ENCODE results near the gene SLC6A11. TPM values are rescaled to one million over a fixed set of nuclear protein-coding genes. Genes with fewer than 3 reads are reported as not detected.

SLC6A11 gene
- total and polyA plus RNA-seq, 2 of the 13 experiments (the other 11 are each of a cell fraction or from before 2014, with no cell fraction given): 17.9 to 34.5 TPM

DNA sequence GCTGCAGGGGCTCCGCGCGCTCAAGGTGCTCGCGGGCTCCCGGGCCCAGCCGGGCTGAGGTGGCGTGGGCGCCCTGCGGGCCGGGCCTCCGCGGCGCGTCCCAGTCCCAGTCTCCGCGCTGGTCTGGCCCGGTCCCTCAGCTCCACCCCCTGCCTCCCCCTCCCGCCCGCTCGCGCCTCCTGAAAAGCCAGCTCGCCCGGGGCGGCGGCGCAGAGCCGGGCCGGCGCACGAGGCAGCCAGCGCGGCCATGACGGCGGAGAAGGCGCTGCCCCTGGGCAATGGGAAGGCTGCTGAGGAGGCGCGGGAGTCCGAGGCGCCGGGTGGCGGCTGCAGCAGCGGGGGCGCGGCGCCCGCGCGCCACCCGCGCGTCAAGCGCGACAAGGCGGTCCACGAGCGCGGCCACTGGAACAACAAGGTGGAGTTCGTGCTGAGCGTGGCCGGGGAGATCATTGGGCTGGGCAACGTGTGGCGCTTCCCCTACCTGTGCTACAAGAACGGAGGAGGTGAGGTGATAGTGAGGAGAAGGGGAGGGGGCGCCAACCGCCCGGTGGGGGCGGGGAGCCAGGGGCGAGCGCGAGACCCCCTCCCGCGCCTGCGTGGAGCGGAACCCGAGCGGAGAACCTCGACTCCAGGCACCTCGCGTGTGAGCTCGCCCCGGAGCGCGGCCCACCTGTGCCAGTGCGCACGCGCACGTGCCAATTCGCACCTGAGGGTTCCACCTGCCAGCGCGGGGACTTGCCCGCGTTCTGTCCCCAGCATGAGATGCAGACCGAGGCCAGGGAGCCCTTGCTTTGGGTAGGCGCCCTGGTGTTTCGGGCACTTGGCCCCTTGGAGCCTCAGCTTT is at the start of gene SLC6A11 (continued):
- TF ChIP-seq, protein P1, sequence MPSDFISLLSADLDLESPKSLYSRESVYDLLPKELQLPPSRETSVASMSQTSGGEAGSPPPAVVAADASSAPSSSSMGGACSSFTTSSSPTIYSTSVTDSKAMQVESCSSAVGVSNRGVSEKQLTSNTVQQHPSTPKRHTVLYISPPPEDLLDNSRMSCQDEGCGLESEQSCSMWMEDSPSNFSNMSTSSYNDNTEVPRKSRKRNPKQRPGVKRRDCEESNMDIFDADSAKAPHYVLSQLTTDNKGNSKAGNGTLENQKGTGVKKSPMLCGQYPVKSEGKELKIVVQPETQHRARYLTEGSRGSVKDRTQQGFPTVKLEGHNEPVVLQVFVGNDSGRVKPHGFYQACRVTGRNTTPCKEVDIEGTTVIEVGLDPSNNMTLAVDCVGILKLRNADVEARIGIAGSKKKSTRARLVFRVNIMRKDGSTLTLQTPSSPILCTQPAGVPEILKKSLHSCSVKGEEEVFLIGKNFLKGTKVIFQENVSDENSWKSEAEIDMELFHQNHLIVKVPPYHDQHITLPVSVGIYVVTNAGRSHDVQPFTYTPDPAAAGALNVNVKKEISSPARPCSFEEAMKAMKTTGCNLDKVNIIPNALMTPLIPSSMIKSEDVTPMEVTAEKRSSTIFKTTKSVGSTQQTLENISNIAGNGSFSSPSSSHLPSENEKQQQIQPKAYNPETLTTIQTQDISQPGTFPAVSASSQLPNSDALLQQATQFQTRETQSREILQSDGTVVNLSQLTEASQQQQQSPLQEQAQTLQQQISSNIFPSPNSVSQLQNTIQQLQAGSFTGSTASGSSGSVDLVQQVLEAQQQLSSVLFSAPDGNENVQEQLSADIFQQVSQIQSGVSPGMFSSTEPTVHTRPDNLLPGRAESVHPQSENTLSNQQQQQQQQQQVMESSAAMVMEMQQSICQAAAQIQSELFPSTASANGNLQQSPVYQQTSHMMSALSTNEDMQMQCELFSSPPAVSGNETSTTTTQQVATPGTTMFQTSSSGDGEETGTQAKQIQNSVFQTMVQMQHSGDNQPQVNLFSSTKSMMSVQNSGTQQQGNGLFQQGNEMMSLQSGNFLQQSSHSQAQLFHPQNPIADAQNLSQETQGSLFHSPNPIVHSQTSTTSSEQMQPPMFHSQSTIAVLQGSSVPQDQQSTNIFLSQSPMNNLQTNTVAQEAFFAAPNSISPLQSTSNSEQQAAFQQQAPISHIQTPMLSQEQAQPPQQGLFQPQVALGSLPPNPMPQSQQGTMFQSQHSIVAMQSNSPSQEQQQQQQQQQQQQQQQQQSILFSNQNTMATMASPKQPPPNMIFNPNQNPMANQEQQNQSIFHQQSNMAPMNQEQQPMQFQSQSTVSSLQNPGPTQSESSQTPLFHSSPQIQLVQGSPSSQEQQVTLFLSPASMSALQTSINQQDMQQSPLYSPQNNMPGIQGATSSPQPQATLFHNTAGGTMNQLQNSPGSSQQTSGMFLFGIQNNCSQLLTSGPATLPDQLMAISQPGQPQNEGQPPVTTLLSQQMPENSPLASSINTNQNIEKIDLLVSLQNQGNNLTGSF (CRISPR knock-in tag; IDR thresholded peaks at IDR 0.05): peak; percentile 48; the same call in 1 of the 2 replicates
- TF ChIP-seq ATAD3A (CRISPR knock-in tag; IDR thresholded peaks at IDR 0.05) (no peak), ZNF563 (CRISPR knock-in tag; IDR thresholded peaks at IDR 0.05) (peak; percentile 62; the same call in 1 of the 2 replicates), ZNF589 (CRISPR knock-in tag; conservative IDR thresholded peaks at IDR 0.05) (no peak), NR1H2 (CRISPR knock-in tag; IDR thresholded peaks at IDR 0.05; ENCODE audit: borderline replicate concordance, low read depth) (0 out of 2 replicates have a peak, but pooled peaks have one; percentile 64), ATF7 (IDR thresholded peaks at IDR 0.05) (no peak), ATF7 (CRISPR knock-in tag; IDR thresholded peaks at IDR 0.05) (0 out of 2 replicates have a peak, but pooled peaks have one; percentile 30), POLR2G (IDR thresholded peaks at IDR 0.05; ENCODE audit: low read depth, low read length) (peak; percentile 79), ZNF749 (CRISPR knock-in tag; IDR thresholded peaks at IDR 0.05; ENCODE audit: borderline replicate concordance) (0 out of 2 replicates have a peak, but pooled peaks have one; percentile 37), KLF16 (CRISPR knock-in tag; IDR thresholded peaks at IDR 0.05) (0 out of 4 replicates have a peak, but pooled peaks of 1 of the 2 experiments have one; percentile 31), SOX6 (IDR thresholded peaks at IDR 0.05) (no peak), SOX6 (CRISPR knock-in tag; IDR thresholded peaks at IDR 0.05) (0 out of 2 replicates have a peak, but pooled peaks have one; percentile 14)
- TF ChIP-seq, protein P2, sequence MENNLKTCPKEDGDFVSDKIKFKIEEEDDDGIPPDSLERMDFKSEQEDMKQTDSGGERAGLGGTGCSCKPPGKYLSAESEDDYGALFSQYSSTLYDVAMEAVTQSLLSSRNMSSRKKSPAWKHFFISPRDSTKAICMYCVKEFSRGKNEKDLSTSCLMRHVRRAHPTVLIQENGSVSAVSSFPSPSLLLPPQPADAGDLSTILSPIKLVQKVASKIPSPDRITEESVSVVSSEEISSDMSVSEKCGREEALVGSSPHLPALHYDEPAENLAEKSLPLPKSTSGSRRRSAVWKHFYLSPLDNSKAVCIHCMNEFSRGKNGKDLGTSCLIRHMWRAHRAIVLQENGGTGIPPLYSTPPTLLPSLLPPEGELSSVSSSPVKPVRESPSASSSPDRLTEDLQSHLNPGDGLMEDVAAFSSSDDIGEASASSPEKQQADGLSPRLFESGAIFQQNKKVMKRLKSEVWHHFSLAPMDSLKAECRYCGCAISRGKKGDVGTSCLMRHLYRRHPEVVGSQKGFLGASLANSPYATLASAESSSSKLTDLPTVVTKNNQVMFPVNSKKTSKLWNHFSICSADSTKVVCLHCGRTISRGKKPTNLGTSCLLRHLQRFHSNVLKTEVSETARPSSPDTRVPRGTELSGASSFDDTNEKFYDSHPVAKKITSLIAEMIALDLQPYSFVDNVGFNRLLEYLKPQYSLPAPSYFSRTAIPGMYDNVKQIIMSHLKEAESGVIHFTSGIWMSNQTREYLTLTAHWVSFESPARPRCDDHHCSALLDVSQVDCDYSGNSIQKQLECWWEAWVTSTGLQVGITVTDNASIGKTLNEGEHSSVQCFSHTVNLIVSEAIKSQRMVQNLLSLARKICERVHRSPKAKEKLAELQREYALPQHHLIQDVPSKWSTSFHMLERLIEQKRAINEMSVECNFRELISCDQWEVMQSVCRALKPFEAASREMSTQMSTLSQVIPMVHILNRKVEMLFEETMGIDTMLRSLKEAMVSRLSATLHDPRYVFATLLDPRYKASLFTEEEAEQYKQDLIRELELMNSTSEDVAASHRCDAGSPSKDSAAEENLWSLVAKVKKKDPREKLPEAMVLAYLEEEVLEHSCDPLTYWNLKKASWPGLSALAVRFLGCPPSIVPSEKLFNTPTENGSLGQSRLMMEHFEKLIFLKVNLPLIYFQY (CRISPR knock-in tag; IDR thresholded peaks at IDR 0.05; ENCODE audit: borderline replicate concordance): peak; percentile 55; the same call in 1 of the 2 replicates
- TF ChIP-seq, protein P3, sequence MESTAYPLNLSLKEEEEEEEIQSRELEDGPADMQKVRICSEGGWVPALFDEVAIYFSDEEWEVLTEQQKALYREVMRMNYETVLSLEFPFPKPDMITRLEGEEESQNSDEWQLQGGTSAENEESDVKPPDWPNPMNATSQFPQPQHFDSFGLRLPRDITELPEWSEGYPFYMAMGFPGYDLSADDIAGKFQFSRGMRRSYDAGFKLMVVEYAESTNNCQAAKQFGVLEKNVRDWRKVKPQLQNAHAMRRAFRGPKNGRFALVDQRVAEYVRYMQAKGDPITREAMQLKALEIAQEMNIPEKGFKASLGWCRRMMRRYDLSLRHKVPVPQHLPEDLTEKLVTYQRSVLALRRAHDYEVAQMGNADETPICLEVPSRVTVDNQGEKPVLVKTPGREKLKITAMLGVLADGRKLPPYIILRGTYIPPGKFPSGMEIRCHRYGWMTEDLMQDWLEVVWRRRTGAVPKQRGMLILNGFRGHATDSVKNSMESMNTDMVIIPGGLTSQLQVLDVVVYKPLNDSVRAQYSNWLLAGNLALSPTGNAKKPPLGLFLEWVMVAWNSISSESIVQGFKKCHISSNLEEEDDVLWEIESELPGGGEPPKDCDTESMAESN (CRISPR knock-in tag; conservative IDR thresholded peaks at IDR 0.05): peak; percentile 24; the same call in 1 of the 2 replicates

Measured in HepG2 (cell line).